SIG-M5 (cell line): ENCODE results near the gene ODF2.

Source experiments
- DNase-seq: peaks from one replicate; lab custom pipeline; 2025; lab: John Stamatoyannopoulos, UW

The ODF2 gene

DNA sequence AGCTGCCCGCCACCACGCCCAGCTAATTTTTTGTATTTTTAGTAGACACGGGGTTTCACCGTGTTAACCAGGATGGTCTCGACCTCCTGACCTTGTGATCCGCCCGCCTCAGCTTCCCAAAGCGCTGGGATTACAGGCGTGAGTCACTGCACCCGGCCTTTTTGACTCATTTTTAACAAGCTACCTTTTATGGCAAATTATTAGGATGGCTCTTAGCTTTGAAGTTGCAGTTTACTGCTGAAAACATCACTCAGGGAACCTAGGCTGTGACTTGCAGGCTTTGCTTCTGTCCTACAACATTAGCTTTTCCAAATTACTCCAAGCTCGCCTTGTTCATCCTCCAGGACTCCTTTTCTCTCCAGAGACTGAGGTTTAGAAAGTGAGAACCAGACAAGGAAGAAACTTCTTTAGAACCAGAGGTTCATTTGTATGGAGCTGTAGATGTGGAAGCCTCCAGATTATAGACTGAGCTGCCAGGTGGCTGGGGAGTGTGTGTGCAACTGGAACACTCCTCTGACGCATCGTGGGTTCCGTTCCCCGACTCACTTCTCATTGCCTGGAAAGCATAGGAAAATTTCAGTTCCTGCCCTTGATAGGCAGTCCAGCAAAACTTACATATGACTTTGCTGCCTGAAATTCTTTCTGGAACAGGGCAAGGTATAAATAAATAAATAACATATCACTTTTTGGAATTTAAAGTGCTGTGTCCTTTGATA, 72.8 kb downstream of the ODF2 start:
- DNase-seq: no peak

DNA sequence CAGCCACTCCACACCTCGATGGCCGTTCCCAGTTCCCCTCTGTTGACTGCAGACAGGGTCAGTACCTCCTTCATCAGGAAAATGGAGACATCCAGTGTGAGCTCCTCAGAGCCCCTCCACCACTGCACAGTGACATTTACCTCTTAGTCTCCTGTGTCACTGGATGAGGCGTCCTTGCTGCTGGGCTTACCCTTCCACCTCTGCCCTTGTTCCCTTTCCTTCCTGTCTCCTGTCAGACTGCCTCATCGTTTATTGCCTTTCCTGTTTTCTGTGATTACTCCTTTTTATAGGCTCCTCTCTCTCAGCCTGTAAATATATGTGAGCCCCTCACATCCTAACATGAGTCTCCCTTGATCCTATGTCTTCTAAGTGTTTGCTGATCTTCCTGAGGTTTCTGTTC, 73.4 kb downstream of the ODF2 start:
- no peak for DNase-seq

DNA sequence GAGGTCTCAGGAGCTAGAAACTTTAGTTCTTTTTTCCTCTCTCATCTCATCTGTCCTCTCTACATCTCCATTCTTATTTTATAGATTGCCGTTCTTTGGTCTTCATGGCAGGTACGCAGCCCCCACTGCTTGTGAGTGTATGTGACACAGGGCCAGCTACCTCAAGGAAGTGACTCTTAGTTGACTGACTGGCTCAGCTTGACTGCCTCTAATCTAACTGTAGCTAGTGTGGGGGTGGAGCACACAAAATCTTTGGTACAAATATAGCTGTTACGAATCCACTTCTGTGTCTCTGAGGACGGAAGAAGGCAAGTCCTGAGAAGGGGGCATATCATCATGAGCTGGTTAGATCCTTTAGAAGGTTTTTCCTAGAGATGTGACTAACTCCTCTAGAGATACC, 76.8 kb downstream of the ODF2 start:
- no peak for DNase-seq

DNA sequence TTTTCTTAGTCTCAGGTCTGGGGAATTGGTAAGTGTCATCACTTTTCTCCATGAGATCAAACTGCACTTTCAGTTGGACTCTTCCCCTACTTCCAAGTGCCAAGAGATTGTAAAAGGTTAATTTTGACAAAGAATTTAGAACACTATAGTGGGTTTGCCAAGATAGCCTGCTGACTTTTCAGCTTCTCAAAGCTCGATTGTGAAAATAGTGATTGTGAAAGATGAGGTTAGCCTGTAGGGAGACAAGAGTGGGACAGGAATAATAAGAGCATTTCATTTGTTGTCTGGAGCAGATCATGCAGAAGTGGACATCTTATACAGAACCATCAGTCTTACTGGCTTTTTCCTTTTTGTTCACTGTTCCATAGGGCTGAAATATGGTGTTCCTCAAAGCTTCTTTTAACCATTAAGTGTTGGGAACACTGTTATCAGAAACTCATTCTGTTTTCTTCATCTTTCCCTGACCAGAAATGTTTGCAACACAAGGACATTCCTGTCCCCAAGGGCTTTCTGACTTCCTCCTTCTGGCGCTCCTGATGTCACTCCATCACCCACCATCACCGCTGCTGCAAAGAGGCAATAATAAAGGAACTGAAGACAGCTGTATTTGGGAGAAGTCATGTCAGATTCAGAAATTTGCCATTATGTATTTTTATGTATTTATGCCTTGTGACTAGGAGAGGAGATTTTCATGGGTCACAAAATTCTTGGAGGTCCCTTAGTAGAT, 85.0 kb downstream of the ODF2 start:
- DNase-seq: no peak

DNA sequence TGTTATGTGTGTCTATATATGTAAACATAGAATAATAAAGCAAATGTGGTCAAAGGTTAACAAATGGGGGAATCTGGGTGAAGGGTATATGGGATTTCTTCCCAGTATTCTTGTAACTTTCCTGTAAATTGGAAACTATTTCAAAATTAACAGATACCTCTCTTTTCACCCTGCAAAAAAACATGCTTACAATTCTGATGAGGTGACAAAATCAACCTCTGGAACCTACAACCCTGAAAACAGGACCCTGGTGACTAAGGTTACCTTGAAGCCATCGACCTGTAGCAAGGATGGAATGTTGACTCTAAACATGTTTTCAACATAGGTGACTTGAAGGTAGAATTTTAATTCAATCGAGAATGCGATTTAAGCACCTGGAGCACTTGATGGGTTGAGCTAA, 90.7 kb downstream of the ODF2 start:
- DNase-seq: no peak

DNA sequence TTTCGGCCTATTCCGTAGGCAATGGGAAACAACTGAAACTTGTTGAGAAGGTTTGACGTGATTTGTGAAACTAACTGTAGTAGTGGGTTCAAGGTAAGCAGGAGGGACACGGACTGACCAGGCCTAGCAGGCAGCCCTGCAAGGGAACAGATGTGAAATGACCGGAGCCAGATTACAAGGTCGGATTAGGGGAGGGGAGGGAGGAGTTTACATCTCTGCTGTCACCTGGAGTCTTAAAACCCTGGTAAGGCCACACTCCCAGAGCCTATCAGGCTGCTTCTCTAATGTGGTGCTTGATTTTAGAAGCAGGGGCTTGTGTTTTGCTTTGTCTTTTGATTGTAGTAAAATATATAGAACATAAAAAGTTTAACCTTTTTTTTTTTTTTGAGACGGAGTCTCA, 93.1 kb downstream of the ODF2 start:
- no peak for DNase-seq

DNA sequence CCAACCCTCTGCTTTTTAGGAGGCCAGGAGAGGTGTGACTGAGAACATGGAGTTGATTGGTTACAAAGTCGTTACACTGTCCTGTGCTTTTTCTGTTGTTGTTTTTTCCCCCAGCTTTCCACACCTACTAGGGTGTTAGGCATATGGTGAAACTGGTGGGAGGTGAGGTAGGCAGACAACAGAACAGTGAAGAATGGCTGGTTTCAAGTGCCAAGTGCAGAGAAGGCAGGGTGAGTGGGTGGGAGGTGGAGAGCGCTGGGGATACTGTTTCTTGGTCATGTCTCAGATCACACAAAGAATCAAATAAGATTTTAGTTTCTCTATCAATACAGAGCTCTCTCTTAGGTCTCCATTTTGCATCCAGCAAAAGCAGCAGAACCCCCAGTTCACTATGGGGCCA, 94.4 kb downstream of the ODF2 start:
- no peak for DNase-seq
